ENCODE measurements around the gene GGNBP2.

The GGNBP2 gene

DNA sequence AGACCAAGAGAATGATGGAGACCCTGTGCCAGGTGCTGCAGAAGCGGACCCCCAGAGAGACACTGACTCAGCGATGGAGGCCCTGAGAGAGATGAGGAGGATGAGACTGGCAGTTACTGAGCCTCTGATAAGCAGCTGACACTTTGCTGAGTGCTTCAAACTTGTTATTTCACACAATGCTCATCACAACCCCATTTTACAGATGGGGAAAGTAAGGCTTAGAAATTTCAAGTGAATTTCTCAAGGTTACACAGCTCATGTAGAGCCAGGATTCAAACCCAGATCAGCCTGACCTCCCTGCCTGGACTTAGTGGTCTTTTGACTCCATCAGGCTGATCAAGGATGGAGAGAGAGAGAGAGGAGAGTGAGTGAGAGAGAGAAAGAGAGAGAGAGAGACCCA lies 83.9 kb downstream of the GGNBP2 start:
- H3K9me3 ChIP-seq (ENCODE audit: insufficient read depth, low read depth, low read length), result no peaks in the 10 kb centered on the region
- no peak overlapping the region for H3K4me3 ChIP-seq (ENCODE audit: low read length)
- H3K4me1 ChIP-seq (ENCODE audit: insufficient read depth, low read length), result peaks cover 21% of the 10 kb centered on the region
- H3K36me3 ChIP-seq (ENCODE audit: insufficient read depth, low read depth, low read length), result no peaks in the 10 kb centered on the region
- peaks cover 30% of the 10 kb centered on the region for H3K27me3 ChIP-seq (ENCODE audit: insufficient read depth, low read length)
- H3K27ac ChIP-seq (ENCODE audit: low read length), result no peak overlapping the region
- H3K9ac ChIP-seq (ENCODE audit: low read depth, low read length), result no peak overlapping the region

DNA sequence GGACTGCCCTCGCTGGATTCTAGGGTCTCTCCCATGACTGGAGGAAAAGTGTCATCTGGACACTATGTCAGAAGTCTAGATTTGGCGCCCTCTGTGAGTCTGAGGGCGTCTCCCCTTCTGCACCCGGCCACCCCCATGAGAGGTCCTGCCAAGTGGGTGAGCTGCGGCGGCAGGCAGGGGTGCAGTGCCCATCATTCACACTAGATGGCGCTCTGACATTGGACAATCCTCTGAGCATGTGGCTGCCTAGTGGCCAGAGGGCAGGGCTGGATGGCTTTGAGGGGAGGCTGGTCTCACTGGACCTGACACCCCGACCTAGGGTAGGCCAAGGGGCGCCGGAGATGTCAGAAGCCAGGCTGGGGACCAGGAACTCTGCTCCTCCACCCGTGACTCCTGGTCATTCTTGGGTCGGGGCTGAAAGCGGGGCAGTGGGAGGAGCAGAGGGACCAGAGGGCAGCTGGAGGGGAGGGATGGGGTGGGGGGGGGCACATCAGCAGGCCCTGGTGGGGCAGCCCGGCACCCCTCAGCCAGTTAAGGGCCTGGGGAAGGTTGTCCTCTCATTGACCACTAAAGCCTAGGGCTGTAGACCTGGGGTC lies 84.6 kb downstream of the GGNBP2 start:
- Histone ChIP-seq H3K9ac (ENCODE audit: low read depth, low read length) (no peak overlapping the region), H3K27ac (ENCODE audit: low read length) (no peak overlapping the region), H3K4me1 (ENCODE audit: insufficient read depth, low read length) (peaks cover 24% of the 10 kb centered on the region), H3K27me3 (ENCODE audit: insufficient read depth, low read length) (peaks cover 37% of the 10 kb centered on the region), H3K9me3 (ENCODE audit: insufficient read depth, low read depth, low read length) (no peaks in the 10 kb centered on the region), H3K36me3 (ENCODE audit: insufficient read depth, low read depth, low read length) (no peaks in the 10 kb centered on the region), H3K4me3 (ENCODE audit: low read length) (no peak overlapping the region)

DNA sequence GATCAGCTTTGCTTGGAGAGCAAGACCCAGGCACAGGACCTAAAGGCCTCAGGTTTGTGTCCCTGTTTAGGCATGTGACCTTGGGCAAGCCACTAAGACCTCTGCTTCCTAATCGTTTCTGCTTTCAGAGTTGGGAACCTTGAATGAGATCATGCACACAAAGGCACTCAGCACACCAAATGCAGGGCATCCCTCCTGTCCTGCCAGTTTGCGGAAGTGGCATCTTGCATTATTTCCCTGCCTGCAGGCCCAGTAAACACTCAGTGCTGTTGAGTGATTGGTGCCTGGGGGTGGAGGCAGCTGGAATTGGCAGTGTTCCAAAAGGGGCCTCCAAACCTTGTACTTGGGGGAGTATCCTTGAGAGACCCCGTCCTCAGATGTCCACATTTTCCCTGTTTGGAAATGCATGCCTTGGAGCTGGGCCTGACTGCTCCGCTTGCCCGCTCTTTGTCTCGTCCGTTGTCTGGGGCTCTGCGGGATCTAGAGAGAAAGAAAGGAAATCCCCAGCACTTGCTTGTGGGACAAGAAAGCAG lies 85.3 kb downstream of the GGNBP2 start:
- Histone ChIP-seq H3K9me3 (ENCODE audit: insufficient read depth, low read depth, low read length) (no peaks in the 10 kb centered on the region), H3K27me3 (ENCODE audit: insufficient read depth, low read length) (peaks cover 44% of the 10 kb centered on the region), H3K4me3 (ENCODE audit: low read length) (no peak overlapping the region), H3K4me1 (ENCODE audit: insufficient read depth, low read length) (peaks cover 24% of the 10 kb centered on the region), H3K36me3 (ENCODE audit: insufficient read depth, low read depth, low read length) (no peaks in the 10 kb centered on the region), H3K9ac (ENCODE audit: low read depth, low read length) (no peak overlapping the region), H3K27ac (ENCODE audit: low read length) (no peak overlapping the region)

DNA sequence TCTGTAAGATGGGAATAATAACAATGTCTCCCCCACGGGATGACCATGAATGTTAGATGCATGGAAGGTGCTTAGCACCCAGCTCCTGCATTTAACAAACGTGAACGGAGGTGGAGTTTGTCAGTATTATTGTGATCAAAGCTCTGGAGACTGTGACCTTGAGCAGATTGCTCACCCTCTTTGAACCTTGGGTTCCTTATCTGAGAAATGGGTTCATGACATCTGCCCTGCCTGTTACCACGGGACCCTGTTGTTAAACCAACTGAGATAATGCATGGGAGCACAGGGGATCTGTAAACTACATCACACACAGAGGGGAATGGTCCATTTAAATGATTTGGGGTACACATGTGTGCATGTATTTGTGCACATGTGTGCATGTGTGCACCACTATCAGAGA lies 86.3 kb downstream of the GGNBP2 start:
- no peak overlapping the region for H3K4me3 ChIP-seq (ENCODE audit: low read length)
- H3K4me1 ChIP-seq (ENCODE audit: insufficient read depth, low read length), result peaks cover 24% of the 10 kb centered on the region
- H3K36me3 ChIP-seq (ENCODE audit: insufficient read depth, low read depth, low read length), result no peaks in the 10 kb centered on the region
- no peak overlapping the region for H3K9ac ChIP-seq (ENCODE audit: low read depth, low read length)
- H3K9me3 ChIP-seq (ENCODE audit: insufficient read depth, low read depth, low read length), result no peaks in the 10 kb centered on the region
- no peak overlapping the region for H3K27ac ChIP-seq (ENCODE audit: low read length)
- peaks cover 49% of the 10 kb centered on the region for H3K27me3 ChIP-seq (ENCODE audit: insufficient read depth, low read length)

DNA sequence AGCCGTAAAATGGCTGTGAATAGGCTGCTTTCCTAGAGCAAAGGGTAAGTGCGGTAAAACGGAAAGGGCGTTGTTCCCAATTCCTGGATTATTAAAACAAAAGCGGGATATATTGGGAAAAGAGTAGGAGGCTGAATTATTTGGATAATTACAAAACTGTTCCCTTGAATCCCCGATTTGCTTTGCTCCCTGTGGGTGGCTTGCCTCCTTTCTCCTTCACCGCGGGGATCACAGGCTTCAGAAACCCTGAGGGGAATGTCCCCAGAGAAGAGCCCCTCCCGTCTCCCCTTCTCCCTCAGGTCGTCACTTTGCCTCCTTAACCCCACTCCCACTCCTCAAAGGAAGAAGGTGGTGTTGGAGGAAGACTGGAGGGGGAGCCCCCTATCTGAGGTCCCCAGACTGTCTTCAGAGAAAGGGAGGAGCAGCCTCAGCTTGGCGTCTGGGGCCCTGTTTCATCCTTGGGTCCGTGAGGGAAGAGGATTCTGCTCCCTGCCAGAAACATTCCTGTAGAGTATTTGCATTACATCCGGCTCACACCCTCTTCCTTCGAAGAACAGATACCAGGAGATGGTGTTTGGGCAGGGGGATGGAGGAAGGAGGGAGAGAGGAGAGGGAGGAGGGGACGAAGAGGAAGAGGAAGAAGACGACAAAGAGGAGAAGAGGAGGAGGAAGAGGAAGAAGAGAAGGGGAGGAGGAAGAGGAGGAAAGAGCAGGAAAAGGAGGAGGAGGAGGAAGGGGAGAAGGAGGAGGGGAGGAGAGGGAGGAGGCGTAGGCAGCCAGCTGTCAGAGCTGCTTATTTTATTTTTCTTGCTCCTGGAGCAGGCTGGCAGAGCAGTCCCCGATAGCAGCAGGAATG lies 88.4 kb downstream of the GGNBP2 start:
- no peak overlapping the region for H3K27ac ChIP-seq (ENCODE audit: low read length)
- H3K4me3 ChIP-seq (ENCODE audit: low read length), result peak overlapping the region; percentile 49; the same call in 1 of the 2 replicates

More for the DNA sequence above, 88.4 kb downstream of the GGNBP2 start:
- Histone ChIP-seq H3K27me3 (ENCODE audit: insufficient read depth, low read length) (peaks cover 63% of the 10 kb centered on the region), H3K36me3 (ENCODE audit: insufficient read depth, low read depth, low read length) (no peaks in the 10 kb centered on the region), H3K9ac (ENCODE audit: low read depth, low read length) (no peak overlapping the region; the same call in 1 of the 2 replicates), H3K4me1 (ENCODE audit: insufficient read depth, low read length) (peaks cover 17% of the 10 kb centered on the region), H3K9me3 (ENCODE audit: insufficient read depth, low read depth, low read length) (no peaks in the 10 kb centered on the region)

All from iPS-20b (cell line).